HG02870 (cell line): ENCODE measurements around the gene RASGRP2.
A peak's percentile ranks its signal among the peaks of the same experiment; 100 is the strongest.

Source experiments
- ATAC-seq: cut with Tn5 transposase; IDR thresholded peaks from one replicate; pipeline ENCODE4 v1.9.1; 2021; ENCODE audit warnings: mild to moderate bottlenecking, moderate library complexity; ENCODE audit not compliant: unreplicated experiment

RASGRP2 gene

GRCh38 chr11:64743591-64744543 lies at the start of gene RASGRP2:
TSS of gene RASGRP2 (minus strand) at chr11:64744142. CDS start at chr11:64742866, 1,276 bp downstream.
- no peak for ATAC-seq

- no peak for ATAC-seq
These were observed 48.5 kb upstream of the RASGRP2 start for GRCh38 chr11:64792482-64792881.

GRCh38 chr11:64791781-64792291 lies 47.9 kb upstream of the RASGRP2 start:
- ATAC-seq, result no peak

GRCh38 chr11:64790205-64791095 lies 46.5 kb upstream of the RASGRP2 start:
- no peak for ATAC-seq

- no peak for ATAC-seq
These were observed 45.6 kb upstream of the RASGRP2 start for GRCh38 chr11:64789331-64790204.

GRCh38 chr11:64788321-64789215 lies 44.6 kb upstream of the RASGRP2 start:
- no peak for ATAC-seq

- no peak for ATAC-seq
These were observed 43.8 kb upstream of the RASGRP2 start for GRCh38 chr11:64787526-64788320.

GRCh38 chr11:64786308-64786707 lies 42.4 kb upstream of the RASGRP2 start:
- no peak for ATAC-seq

- ATAC-seq, result no peak
These were observed 41.1 kb upstream of the RASGRP2 start for GRCh38 chr11:64784813-64785581.

GRCh38 chr11:64778473-64779298 lies 34.7 kb upstream of the RASGRP2 start, which contains the start of gene SF1:
TSS of gene SF1 (minus strand) at chr11:64778542. CDS start at chr11:64778392, 150 bp downstream.
- ATAC-seq, result peak; percentile 80

GRCh38 chr11:64778223-64778472 lies 34.2 kb upstream of the RASGRP2 start:
- no peak for ATAC-seq

- no peak for ATAC-seq
These were observed 33.7 kb upstream of the RASGRP2 start for GRCh38 chr11:64777449-64778222.

GRCh38 chr11:64776875-64777274 lies 32.9 kb upstream of the RASGRP2 start:
- ATAC-seq, result no peak

GRCh38 chr11:64776425-64776824 lies 32.5 kb upstream of the RASGRP2 start:
- no peak for ATAC-seq

GRCh38 chr11:64774144-64774543 lies 30.2 kb upstream of the RASGRP2 start:
- ATAC-seq, result no peak

- no peak for ATAC-seq
These were observed 28.5 kb upstream of the RASGRP2 start for GRCh38 chr11:64772303-64773018.
